ENCODE data around the gene SUGCT.

DNA sequence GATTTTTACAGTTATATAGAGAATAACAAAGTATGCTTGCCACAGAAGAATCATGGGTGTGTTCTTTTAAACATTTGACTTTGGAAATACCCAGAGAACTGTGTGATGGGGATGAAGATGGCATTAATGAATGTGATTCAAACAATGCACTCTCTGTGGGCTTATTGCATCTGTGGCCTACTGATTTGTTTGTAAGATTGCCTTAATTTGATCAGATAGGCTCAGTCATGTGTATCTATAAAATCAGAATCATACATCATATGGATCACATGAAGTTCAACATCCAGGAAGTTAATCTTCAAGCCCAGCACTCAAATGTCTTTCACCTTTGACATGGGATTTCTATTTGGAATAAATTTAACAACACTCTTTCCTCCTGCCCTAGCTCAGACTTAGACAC, 410.9 kb downstream of the SUGCT start:
- TF ChIP-seq, protein P1, sequence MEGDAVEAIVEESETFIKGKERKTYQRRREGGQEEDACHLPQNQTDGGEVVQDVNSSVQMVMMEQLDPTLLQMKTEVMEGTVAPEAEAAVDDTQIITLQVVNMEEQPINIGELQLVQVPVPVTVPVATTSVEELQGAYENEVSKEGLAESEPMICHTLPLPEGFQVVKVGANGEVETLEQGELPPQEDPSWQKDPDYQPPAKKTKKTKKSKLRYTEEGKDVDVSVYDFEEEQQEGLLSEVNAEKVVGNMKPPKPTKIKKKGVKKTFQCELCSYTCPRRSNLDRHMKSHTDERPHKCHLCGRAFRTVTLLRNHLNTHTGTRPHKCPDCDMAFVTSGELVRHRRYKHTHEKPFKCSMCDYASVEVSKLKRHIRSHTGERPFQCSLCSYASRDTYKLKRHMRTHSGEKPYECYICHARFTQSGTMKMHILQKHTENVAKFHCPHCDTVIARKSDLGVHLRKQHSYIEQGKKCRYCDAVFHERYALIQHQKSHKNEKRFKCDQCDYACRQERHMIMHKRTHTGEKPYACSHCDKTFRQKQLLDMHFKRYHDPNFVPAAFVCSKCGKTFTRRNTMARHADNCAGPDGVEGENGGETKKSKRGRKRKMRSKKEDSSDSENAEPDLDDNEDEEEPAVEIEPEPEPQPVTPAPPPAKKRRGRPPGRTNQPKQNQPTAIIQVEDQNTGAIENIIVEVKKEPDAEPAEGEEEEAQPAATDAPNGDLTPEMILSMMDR (IDR thresholded peaks at IDR 0.05; ENCODE audit: low read depth, low read length), result no peak
- no peak for TF ChIP-seq EZH2phosphoT487 (IDR thresholded peaks at IDR 0.05; ENCODE audit: low read depth)
